ENCODE data around the gene ACTR3. TPM values are rescaled to one million over a fixed set of nuclear protein-coding genes. Genes with fewer than 3 reads are reported as not detected.

Gene ACTR3
- total and polyA plus RNA-seq, 8 donors: 10.3 to 112 (median 52.9) TPM

DNA sequence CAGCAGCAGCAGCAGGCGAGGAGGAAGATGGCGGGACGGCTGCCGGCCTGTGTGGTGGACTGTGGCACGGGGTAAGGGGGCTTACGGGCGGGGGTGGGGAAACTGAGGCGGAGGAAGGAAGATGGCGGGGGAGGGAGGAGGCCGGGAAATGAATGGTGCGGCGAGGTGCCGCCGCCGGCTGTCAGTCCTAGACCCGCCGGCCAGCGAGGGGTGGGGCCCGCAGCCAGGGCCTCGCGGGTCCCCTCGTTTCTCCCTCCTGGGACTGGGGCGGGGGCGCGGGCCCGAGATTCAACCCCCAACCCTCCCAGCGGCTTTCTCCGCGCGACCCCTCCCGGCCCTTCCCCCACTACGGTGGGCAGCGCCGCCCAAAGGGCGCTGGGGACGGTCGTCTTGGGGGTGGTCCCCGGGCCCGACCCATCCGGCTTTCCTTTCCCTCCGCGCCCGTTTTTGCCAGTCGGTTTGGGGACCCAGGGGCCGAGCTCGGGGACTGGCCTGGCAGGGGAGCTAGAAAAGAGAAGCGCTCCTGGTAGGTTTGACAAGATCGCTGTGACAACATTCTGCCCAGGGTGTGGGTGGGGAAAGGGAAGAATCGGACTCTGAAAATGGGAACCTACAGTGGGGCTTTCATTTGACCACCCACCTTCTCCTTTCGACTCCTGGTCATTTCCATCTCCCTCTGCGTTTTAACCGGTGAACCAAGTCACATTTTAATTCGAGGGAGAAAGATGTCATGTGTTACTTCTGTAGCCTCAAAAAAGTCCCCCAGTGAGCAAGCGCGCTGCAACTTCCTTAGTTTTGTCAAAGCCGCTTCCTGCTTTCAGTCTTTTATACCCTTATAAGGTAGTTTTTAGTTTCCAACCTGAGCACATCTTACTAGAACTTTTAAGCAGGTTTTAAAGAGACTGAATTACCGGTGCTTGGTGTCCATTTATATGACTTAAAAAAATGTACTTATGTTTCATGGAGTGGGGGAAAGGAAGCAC, 655 bp downstream of the ACTR3 start:
- TF ChIP-seq, protein P1, sequence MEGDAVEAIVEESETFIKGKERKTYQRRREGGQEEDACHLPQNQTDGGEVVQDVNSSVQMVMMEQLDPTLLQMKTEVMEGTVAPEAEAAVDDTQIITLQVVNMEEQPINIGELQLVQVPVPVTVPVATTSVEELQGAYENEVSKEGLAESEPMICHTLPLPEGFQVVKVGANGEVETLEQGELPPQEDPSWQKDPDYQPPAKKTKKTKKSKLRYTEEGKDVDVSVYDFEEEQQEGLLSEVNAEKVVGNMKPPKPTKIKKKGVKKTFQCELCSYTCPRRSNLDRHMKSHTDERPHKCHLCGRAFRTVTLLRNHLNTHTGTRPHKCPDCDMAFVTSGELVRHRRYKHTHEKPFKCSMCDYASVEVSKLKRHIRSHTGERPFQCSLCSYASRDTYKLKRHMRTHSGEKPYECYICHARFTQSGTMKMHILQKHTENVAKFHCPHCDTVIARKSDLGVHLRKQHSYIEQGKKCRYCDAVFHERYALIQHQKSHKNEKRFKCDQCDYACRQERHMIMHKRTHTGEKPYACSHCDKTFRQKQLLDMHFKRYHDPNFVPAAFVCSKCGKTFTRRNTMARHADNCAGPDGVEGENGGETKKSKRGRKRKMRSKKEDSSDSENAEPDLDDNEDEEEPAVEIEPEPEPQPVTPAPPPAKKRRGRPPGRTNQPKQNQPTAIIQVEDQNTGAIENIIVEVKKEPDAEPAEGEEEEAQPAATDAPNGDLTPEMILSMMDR (IDR thresholded peaks at IDR 0.05): no peak
- peak overlapping the region; percentile 66 to 97 (median 94) for H3K4me3 ChIP-seq
- WGBS, 2 donors: 1% methylated on average over 30 to 57 of the region's 57 CpGs

DNA sequence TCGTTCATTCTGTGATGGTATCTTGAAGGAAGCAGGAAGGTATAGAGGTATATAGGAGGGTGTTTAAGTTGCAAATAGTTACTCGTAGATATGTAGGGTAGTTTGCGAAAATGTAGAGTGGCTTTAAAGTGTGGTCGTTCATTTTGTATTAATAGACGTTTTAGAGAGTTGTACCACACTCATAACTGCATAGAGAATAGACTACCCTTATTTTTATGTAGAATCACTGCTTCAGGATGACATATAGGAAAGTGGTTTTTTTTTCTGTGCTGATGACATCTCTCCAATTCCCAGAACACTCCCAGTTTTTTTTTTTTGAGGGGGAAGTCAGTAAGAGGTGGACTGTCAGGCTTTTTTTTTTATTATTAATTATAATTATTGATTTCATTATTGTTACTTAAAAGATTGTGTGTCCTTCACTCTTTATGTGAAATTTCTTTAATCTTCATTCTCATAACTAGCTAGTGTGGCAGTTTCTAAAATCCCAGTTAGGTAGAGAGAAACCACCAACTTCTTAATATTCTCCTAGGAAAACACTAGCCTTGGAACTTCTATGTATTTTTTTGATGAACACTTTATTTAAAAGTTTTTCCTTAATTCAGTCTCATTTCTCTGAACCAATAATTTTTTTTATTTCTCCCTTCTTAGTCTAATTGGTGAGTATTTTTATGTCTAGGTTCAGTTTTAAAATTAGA, 1.5 kb downstream of the ACTR3 start:
- FAIRE-seq: no peak
- intact Hi-C loops (cut with DNase I): no loop called here
- WGBS, 2 donors: 2 to 3% methylated on average over 5 of the region's 5 CpGs
- peak overlapping the region; percentile 66 to 97 (median 94) for H3K4me3 ChIP-seq
- ATAC-seq: no peak
- no peak for DNase-seq
- H3K36me3 ChIP-seq: no peaks in the 10 kb centered on the region
- peaks cover 22 to 60% (median 41%) of the 10 kb centered on the region in 3 donors for H3K4me1 ChIP-seq
- no peaks in the 10 kb centered on the region for H3K9me3 ChIP-seq
- TF ChIP-seq, protein P1 (IDR thresholded peaks at IDR 0.05): no peak
- peak overlapping the region in 2 of 4 donors; percentile 93 to 100 for H3K27ac ChIP-seq
- no peaks in the 10 kb centered on the region for H3K27me3 ChIP-seq

More for the DNA sequence above, 655 bp downstream of the ACTR3 start:
- intact Hi-C loops (cut with DNase I): no loop called here
- FAIRE-seq: no peak
- H3K4me1 ChIP-seq: peaks cover 22 to 52% (median 40%) of the 10 kb centered on the region in 3 donors
- H3K9me3 ChIP-seq: no peaks in the 10 kb centered on the region
- ATAC-seq: peak; percentile 33 to 53 (median 35)
- no peaks in the 10 kb centered on the region for H3K27me3 ChIP-seq
- peak; percentile 27 to 78 (median 61) for DNase-seq
- peak overlapping the region; percentile 88 to 100 (median 92) for H3K27ac ChIP-seq
- H3K36me3 ChIP-seq: no peaks in the 10 kb centered on the region

DNA sequence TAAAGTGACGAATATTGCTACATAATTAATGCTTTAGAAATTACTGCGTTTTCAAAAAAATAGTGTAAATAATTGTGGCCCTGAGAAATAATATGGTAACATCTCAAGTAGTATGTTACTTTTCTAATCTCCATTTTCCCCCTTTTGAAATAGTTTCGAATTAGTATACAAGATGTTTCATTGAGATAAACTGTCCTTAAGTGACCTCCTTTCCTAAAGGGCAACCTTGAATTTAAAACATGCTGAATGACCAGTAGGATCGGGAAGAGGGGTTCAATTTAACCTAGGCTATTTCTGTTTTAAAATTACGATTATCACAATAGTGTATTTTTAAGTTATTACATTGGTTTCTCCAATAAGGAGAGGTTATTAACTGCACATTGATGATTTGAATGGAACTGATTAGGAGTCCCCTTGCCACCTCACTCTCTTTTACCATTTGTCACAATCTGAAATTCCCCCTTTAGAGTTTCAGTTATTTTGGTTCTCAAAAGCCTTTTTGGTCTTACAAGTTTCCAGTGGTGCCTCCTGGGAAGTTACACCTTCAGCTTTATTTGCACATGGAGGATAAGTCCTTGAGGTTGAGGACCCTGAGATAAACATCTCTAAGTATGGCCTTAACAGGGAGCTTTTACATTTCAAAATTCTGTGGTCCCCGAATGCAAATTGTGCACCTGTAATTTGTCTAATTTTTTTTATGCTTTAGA, 2.3 kb downstream of the ACTR3 start:
- intact Hi-C loops (cut with DNase I): no loop called here
- H3K4me3 ChIP-seq: peak overlapping the region in 2 of 4 donors; percentile 97
- no peak for ATAC-seq

DNA sequence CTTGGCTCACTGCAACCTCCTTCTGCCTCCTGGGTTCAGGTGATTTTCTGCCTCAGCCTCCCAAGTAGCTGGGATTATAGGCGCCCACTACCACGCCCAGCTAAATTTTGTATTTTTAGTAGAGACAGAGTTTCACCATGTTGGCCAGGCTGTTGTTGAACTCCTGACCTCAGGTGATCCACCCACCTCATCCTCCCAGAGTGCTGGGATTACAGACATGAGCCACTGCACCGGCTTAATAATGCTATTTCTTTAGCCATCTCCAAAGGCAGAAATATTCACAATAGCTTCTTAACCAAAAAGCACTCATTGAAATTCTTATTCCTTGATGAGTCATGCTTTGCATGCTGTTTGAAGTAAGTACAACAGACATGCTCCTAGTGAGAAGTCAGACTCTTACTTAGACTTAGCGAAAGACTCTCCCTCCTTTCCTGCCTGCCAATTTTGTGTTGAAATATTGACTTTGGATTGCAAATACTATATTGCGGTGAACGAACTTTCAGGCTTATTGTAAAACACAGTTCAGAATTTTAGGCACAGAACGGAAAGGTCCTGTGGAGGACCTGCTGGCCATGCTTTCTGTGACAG, 4.4 kb downstream of the ACTR3 start:
- peak in 2 of 4 donors; percentile 4 to 34 for ATAC-seq
- Histone ChIP-seq H3K9me3 (no peaks in the 10 kb centered on the region), H3K27ac (peak overlapping the region in 2 of 4 donors; percentile 7 to 16), H3K4me3 (no peak overlapping the region), H3K36me3 (no peaks in the 10 kb centered on the region), H3K4me1 (peaks cover 27 to 63% (median 63%) of the 10 kb centered on the region in 3 donors), H3K27me3 (no peaks in the 10 kb centered on the region)
- peak; percentile 73 for FAIRE-seq
- intact Hi-C loops (cut with DNase I): no loop called here
- peak in 1 of 6 donors; percentile 36 for DNase-seq
- TF ChIP-seq, protein P1 (IDR thresholded peaks at IDR 0.05): no peak
- WGBS, 2 donors: 41 to 50% methylated on average over 7 of the region's 7 CpGs

More for the DNA sequence above, 2.3 kb downstream of the ACTR3 start:
- Histone ChIP-seq H3K27me3 (no peaks in the 10 kb centered on the region), H3K4me1 (peaks cover 25 to 63% (median 48%) of the 10 kb centered on the region in 3 donors), H3K27ac (peak overlapping the region in 1 of 4 donors; percentile 100), H3K36me3 (no peaks in the 10 kb centered on the region), H3K9me3 (no peaks in the 10 kb centered on the region)
- DNase-seq (no peak), FAIRE-seq (no peak)
- TF ChIP-seq, protein P1 (IDR thresholded peaks at IDR 0.05): no peak
- 23 to 28% methylated on average over 6 of the region's 6 CpGs for WGBS, 2 donors

Measured in pancreas (tissue), 10 donors.